ENCODE data around the gene G2E3. TPM values are rescaled to one million over a fixed set of nuclear protein-coding genes. Genes with fewer than 3 reads are reported as not detected.
A peak's percentile ranks its signal among the peaks of the same experiment; 100 is the strongest.

G2E3 gene
- total and polyA plus RNA-seq, 2 of the 13 experiments (the other 11 are each of a cell fraction or from before 2014, with no cell fraction given): 22.8 to 63.0 TPM

- TF ChIP-seq TSC22D2 (CRISPR knock-in tag; IDR thresholded peaks at IDR 0.05; ENCODE audit: borderline replicate concordance): no peak
- TF ChIP-seq THYN1 (CRISPR knock-in tag; IDR thresholded peaks at IDR 0.05; ENCODE audit: borderline replicate concordance, low read depth): 0 out of 2 replicates have a peak, but pooled peaks have one; percentile 34
- 0 out of 2 replicates have a peak, but pooled peaks have one; percentile 12 for TF ChIP-seq ZNF264 (CRISPR knock-in tag; IDR thresholded peaks at IDR 0.05)
Observed at GRCh38 chr14:30657606-30658163, 98.7 kb downstream of the G2E3 start (continued).

DNA sequence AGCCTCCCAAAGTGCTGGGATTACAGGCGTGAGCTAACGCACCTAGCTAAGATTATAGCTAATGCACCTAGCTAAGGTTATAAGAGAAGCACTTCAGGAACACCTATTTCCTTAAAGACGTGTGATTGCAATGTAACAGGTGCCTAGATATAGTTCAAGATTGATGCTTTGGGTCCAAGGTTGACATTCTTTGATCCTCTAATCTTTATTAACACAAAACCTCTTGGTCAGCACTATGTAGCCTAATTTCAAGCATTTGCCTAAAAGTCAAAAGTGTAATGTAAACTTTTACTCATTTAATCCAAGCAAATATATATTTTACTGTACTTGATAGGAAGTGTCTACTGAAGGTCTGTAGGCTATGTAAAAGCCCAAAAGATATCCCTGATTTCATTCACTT lies 99.7 kb downstream of the G2E3 start:
- in situ Hi-C loops (cut with HindIII; ENCODE audit: extremely low pct_ligation_motif_present, low pct_unique_long_range_greater_than_20kb) (no loop called here), intact Hi-C loops (cut with micrococcal nuclease; ENCODE audit: unreplicated experiment) (loop anchor here (5.0 kb wide), 1 partner anchor 34 kb away; no protein-coding TSS in a partner anchor)
- WGBS (ENCODE audit: low lambda C conversion rate): 96% methylated on average over 3 of the region's 3 CpGs
- H3K4me1 ChIP-seq (ENCODE audit: insufficient read depth, low read length): peaks cover 10% of the 10 kb centered on the region; the same call in 1 of the 2 replicates
- no peak overlapping the region for H3K27ac ChIP-seq (ENCODE audit: extremely low read length, insufficient read depth, low read length)
- H3K4me2 ChIP-seq (ENCODE audit: low read depth, low read length): no peak overlapping the region
- ChIA-PET POLR2A (no interaction called here), CTCF (ENCODE audit: low intra/inter-chr PET ratio, low total read pairs) (no interaction called here)
- 0 out of 2 replicates have a peak, but pooled peaks have one; percentile 27 for TF ChIP-seq MAFF (IDR thresholded peaks at IDR 0.05; ENCODE audit: low read depth, low read length)
- 0 out of 2 replicates have a peak, but pooled peaks have one; percentile 50 for TF ChIP-seq MLLT10 (CRISPR knock-in tag; IDR thresholded peaks at IDR 0.05)
- TF ChIP-seq MAFK (conservative IDR thresholded peaks at IDR 0.05 in 1 of 2, IDR thresholded peaks at IDR 0.05 in 1 of 2; ENCODE audit: low read length in 2 of 2): peak; percentile 59 to 61; a peak in 3 of 4 replicates
- no peak for TF ChIP-seq ZBTB25 (CRISPR knock-in tag; IDR thresholded peaks at IDR 0.05)
- H3K36me3 ChIP-seq (replicated peaks in 1 of 2; ENCODE audit: control insufficient read depth in 1 of 2, insufficient read depth in 2 of 2, low read length in 2 of 2): peaks cover 28 to 90% of the 10 kb centered on the region in 2 experiments
- no peak overlapping the region for H3K4me3 ChIP-seq (replicated peaks in 1 of 3; ENCODE audit: insufficient read depth in 1 of 3, low read depth in 2 of 3, low read length in 3 of 3)
- H4K20me1 ChIP-seq (ENCODE audit: insufficient read depth, low read length): peaks cover 12% of the 10 kb centered on the region
- H3K9ac ChIP-seq (ENCODE audit: insufficient read depth, low read depth, low read length): no peak overlapping the region
- H3K79me2 ChIP-seq (ENCODE audit: insufficient read depth, low read length): no peaks in the 10 kb centered on the region
- H2AFZ ChIP-seq (ENCODE audit: low read length): no peak overlapping the region
- no peak for DNase-seq (ENCODE audit: low spot score)
- no peak for ATAC-seq
- no peak for FAIRE-seq
- BruUV-seq (replicated peaks): no TSS peak
- H3K27me3 ChIP-seq (ENCODE audit: control insufficient read depth in 1 of 2, insufficient read depth in 2 of 2, low read length in 2 of 2): no peaks in the 10 kb centered on the region
- no peaks in the 10 kb centered on the region for H3K9me3 ChIP-seq (ENCODE audit: low read length)
